GM18502 (cell line): ENCODE results near the gene TTC33.

Source experiments
- ATAC-seq: cut with Tn5 transposase; IDR thresholded peaks from one replicate; pipeline ENCODE4 v1.9.1; 2021; ENCODE audit warnings: mild to moderate bottlenecking; ENCODE audit not compliant: unreplicated experiment, poor library complexity

The TTC33 gene

DNA sequence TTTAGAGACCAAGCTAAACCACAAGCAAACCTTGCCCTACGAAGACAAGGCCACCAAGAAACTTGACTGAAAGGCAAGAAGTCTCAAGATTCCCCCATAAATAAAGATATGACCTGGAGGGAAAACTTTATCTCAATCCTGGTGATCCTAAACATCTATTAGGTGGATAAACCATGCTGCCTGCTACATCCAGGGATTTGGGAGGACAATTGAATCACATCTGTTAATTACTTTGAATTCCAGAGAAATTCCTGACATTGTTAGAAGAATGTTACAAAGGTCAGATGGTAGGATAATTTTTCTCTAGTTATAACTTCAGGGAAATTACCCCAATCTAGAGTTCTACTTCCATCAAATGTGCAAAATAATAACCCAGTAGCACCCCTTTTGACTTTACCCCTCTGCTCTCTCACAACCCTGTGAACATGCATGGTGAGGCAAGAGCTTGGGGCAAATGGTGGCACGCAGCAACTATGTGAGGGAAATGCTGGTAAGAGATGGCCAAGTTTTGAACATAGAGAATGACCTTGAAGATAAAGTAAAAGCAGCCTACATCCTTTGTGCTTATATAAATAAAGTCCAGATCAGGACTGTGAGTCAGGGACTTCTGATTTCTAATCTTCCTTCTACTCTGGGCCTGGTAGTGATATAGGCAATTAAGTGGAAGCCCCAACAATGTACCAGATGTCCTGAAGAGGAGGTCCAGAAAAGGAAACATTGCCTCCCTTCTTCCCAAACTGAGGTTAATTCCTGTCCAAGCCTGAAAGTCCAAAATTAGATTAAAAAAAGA, 133.1 kb downstream of the TTC33 start:
- no peak for ATAC-seq

GRCh38 chr5:40619421-40619820, 136.3 kb downstream of the TTC33 start:
- ATAC-seq, result no peak

DNA sequence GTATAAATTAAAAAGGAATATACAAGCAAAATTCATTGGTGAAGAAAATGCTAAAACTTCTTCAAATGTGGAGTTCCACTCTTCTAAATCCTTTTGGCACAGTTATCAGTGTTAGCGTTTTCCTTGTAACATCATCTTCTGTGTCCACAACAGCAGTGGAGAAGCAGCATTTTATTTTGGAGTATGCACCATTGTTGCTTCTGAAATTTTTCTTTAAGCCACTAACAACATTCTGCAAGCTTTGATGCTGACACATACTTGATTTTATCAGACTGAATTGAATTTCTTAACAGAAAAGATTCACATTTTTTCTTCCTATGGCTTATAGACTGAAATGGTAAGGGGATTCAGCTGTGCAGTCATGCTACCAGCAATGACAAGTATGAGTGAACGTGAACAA, 136.8 kb downstream of the TTC33 start:
- no peak for ATAC-seq

GRCh38 chr5:40616781-40617180, 139.0 kb downstream of the TTC33 start:
- ATAC-seq, result peak; percentile 81

GRCh38 chr5:40615586-40616170, 140.1 kb downstream of the TTC33 start:
- ATAC-seq, result no peak

DNA sequence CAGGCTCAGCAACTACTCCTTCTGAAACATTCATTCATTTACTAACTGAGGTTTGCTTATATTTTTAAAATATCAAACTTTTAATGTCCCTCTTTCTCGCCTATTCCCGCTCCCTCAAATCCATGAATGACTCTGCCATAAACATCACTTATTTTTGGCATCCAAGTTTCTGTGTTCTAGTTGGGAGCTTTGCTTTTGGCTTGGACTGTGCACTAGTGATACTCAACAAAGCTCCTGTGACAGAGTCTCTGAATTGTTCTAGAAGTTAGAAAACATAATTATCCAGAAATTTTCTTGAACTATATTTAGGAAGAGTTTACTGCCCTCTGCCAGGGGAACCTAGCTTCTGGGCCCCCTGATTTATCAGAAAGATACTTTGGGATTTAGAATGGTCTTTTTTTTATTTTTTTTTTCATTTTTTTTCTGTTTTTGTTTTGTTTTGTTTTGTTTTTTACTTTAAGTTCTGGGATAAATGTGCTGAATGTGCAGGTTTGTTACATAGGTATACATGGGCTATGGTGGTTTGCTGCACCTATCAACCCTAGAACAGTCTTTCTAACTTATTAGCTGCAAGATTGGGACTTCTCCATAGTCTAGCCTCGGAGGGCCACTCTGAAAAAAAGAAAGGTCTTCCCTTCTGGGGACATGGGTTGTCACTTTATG, 140.7 kb downstream of the TTC33 start:
- ATAC-seq, result no peak

DNA sequence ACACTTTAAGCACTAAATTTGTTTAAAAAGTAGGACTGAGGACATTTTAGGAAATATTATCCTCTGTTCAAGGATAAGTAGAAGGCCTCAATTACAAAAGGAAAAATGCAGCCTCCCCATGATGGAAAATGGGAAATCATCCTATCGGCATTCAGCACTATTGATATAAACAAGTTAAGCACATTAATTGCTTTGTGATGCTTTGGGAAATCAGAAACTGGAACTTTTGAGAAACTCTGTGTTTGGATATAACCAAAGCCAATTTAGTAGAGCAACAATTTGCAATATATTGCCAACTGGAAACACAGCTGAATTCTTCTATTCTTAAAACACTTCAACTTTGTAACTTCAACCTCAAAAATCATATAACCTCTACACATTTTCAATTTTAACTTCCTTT, 141.3 kb downstream of the TTC33 start:
- no peak for ATAC-seq

DNA sequence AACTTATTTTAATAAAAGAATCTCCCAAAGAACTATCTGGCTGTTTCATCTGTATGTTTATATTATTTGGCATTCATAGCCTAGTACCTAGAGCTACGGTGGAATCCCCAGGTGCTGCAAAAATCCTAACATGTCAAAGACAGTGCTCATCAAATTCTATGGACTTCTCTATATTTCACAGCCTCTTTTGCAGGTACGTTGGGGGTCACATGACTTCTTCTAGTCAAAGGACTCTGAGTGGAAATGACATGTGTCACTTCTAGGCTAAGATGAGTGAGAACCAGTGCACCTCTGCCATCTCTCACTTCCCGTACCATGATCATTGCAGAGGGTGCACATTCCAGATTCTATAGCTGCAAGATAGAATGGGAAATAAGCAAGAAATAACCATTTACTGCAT, 148.6 kb downstream of the TTC33 start:
- ATAC-seq, result no peak

DNA sequence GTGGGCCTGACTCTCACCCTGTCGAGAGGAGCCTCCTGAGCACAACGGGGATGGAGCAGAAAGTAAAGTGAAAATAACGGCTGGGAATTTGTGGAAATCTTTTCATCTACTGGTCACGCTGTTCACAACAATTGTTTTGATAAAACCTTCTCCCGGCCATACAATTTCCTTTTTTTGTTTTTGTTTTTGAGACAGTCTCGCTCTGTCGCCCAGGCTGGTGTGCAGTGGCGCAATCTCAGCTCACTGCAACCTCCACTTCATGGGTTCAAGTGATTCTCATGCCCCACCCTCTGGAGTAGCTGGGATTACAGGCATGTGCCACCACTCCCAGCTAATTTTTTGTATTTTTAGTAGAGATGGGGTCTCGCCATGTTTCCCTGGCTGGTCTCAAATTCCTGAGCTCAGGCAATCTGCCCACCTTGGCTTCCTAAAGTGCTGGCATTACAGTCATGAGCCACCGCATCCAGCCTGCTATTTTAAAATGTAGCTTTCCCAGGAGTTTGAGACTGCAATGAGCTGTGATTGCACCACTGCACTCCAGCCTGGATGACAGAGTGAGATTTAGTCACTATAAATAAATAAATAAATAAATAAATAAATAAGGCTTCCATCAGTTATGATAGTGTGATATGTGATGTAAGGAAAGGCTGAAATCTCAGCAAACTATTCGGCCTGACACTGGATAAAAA, 149.5 kb downstream of the TTC33 start:
- ATAC-seq, result no peak

DNA sequence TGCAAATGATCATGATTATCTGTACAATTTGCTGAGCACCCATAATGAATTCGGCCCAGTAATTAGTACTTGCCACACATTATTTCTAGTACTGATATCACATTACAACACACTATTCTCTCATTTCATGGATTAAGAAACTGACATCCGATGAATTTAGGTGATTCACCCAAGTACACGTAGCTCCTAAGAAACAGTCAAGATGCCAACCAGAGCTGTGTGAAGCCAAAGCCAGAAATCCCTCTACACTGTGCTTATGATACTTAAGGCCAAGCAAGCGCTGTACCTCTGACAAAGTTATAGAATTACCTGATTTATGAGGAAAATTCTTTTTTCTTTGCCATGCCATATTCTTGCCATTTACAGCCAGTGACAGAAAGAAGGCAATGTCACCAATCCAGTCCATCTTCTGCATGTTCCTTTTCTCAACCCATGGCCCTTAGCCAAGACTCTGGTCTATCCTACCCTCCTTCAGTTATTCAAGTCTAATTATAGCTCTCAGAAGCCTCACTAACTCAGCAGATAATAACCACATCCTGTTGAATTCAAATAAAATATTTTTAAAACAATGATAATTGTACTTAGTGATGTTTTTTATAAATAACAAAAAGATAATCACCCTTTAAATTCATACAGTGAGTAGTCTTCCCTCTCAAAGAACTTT, 150.3 kb downstream of the TTC33 start:
- ATAC-seq, result peak; percentile 67

- ATAC-seq, result no peak
Measured at GRCh38 chr5:40603378-40603777, 152.4 kb downstream of the TTC33 start.

- no peak for ATAC-seq
Measured at GRCh38 chr5:40601198-40601868, 154.4 kb downstream of the TTC33 start.

- no peak for ATAC-seq
Measured at GRCh38 chr5:40600383-40600782, 155.4 kb downstream of the TTC33 start.

- ATAC-seq, result no peak
Measured at GRCh38 chr5:40599676-40600075, 156.1 kb downstream of the TTC33 start.

GRCh38 chr5:40594811-40595210, 160.9 kb downstream of the TTC33 start:
- ATAC-seq, result no peak

- peak; percentile 98 for ATAC-seq
Measured at GRCh38 chr5:40591727-40592396, 163.9 kb downstream of the TTC33 start.

GRCh38 chr5:40587376-40587775, 168.4 kb downstream of the TTC33 start:
- no peak for ATAC-seq

DNA sequence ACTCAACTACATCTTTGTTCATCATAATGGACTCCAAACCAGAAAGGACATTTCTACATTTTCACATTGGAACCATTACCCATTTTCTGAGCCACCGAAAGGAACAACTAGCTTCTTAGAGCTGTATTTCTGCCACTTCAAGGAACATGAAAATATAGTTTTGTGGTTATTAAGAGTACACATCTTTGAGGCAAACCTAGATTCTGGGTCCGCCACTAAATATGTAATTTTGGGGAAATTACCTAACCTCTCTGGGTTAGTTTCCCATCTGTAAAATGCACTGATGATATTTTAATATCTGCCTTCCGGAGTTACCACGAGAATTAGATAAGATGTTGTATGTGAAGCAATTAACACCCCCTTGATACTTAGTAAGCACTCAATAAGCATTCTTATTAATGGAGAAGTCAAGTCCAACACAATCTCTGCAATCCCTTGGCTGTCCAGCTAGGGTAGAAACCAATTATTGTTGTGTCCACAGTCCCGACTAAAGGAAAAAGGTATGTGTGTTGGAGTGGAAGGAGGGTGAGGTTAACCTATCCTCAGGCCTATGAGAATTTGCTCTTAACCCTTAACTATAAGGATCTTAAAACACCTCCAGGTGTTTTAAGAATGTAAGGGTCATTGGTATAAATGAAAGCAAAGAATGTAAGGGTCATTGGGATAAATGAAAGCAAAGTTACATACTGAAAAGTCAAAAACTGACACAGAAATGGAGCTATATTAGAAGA, 170.1 kb downstream of the TTC33 start:
- no peak for ATAC-seq

GRCh38 chr5:40584054-40584453, 171.7 kb downstream of the TTC33 start:
- ATAC-seq, result no peak
